PC-9 (cell line): ENCODE data around the gene CYSRT1. TPM values are rescaled to one million over a fixed set of nuclear protein-coding genes. Genes with fewer than 3 reads are reported as not detected.

Source experiments
- BruUV-seq: library from RNA; stranded (reverse); fragments of 400-500 nt; replicated peaks from 2 replicates; lab custom pipeline; 2021; lab: Mats Ljungman, UMichigan
- CTCF ChIA-PET: fragments of 300-600 bp; sonication (Branson Sonifier 250); formaldehyde crosslinking; loops from one replicate; lab custom pipeline; 2022; ENCODE audit warnings: antibody characterized with exemption; lab: Charles Lee
- POLR2A ChIA-PET: fragments of 300-600 bp; sonication (Branson Sonifier 250); formaldehyde crosslinking; loops from one replicate; lab custom pipeline; 2022; ENCODE audit warnings: antibody characterized with exemption; ENCODE audit not compliant: unreplicated experiment; lab: Charles Lee
- DNase-seq, 2 experiments: peaks; one replicate each; pipeline versions ENCODE4 v3.0.0 to v3.0.0-alpha.2; 2015 to 2022; ENCODE audit warnings: mixed read lengths in 1 of 2
- H2AFZ ChIP-seq: fragments of 200-600 bp; sonication (generic); 2 replicates; pipeline ENCODE4 v1.8.1; 2017; ENCODE audit warnings: antibody characterized with exemption
- H3F3A ChIP-seq: fragments of 200-600 bp; sonication (generic); 2 replicates; pipeline ENCODE4 v1.8.1; 2017; ENCODE audit warnings: antibody characterized with exemption, mild to moderate bottlenecking, low read depth; ENCODE audit not compliant: insufficient read depth
- H3K27ac ChIP-seq: fragments of 200-600 bp; sonication (generic); 2 replicates; pipeline ENCODE4 v1.6.1; 2016; ENCODE audit warnings: mixed run types
- H3K27me3 ChIP-seq: fragments of 200-600 bp; sonication (generic); 2 replicates; pipeline ENCODE4 v1.6.1; 2016; ENCODE audit warnings: low read depth, mixed run types; ENCODE audit not compliant: insufficient read depth
- H3K36me3 ChIP-seq: fragments of 200-600 bp; sonication (generic); 2 replicates; pipeline ENCODE4 v1.6.1; 2016; ENCODE audit warnings: low read depth, mixed run types
- H3K4me1 ChIP-seq: fragments of 200-600 bp; sonication (generic); replicated peaks from 2 replicates; pipeline ENCODE4 v1.6.1; 2016; ENCODE audit warnings: mixed run types; ENCODE audit not compliant: insufficient read depth
- H3K4me2 ChIP-seq: fragments of 200-600 bp; sonication (generic); 2 replicates; pipeline ENCODE4 v1.6.1; 2017; ENCODE audit warnings: mixed run types
- H3K4me3 ChIP-seq: fragments of 200-600 bp; sonication (generic); 2 replicates; pipeline ENCODE4 v1.6.1; 2016; ENCODE audit warnings: mixed run types
- H3K79me2 ChIP-seq: fragments of 200-600 bp; sonication (generic); 2 replicates; pipeline ENCODE4 v1.6.1; 2017; ENCODE audit warnings: low read depth, mixed run types
- H3K9me2 ChIP-seq: fragments of 200-600 bp; sonication (generic); 2 replicates; pipeline ENCODE4 v1.8.1; 2017; ENCODE audit warnings: mild to moderate bottlenecking; ENCODE audit not compliant: insufficient read depth
- H3K9me3 ChIP-seq: fragments of 200-600 bp; sonication (generic); 2 replicates; pipeline ENCODE4 v1.8.1; 2016; ENCODE audit warnings: low read depth; ENCODE audit not compliant: insufficient read depth
- H4K20me1 ChIP-seq: fragments of 200-600 bp; sonication (generic); 2 replicates; pipeline ENCODE4 v1.8.1; 2017; ENCODE audit not compliant: insufficient read depth
- EZH2 ChIP-seq: fragments of 200-600 bp; sonication (generic); IDR thresholded peaks from 2 replicates; pipeline ENCODE4 v1.8.0; 2017; ENCODE audit warnings: antibody characterized with exemption, low read depth
- intact Hi-C: fragments of 100-400 bp; cut with micrococcal nuclease; formaldehyde crosslinking; loops from one replicate; pipeline ENCODE4 v1.10.0; 2022; ENCODE audit not compliant: unreplicated experiment
- total RNA-seq: library from RNA; stranded (reverse); gene quantifications from 2 replicates; pipeline ENCODE4 v1.2.3, GENCODE V29; 2021
- TF ChIP-seq, protein P1 (sequence below): fragments of 200-600 bp; sonication (generic); conservative IDR thresholded peaks from 2 replicates; pipeline ENCODE4 v1.6.1; 2017; ENCODE audit warnings: mixed run types, antibody characterized with exemption, mild to moderate bottlenecking, moderate library complexity

CYSRT1 gene
- total RNA-seq, 1 experiment from 2014 or later = 15.2 TPM

DNA sequence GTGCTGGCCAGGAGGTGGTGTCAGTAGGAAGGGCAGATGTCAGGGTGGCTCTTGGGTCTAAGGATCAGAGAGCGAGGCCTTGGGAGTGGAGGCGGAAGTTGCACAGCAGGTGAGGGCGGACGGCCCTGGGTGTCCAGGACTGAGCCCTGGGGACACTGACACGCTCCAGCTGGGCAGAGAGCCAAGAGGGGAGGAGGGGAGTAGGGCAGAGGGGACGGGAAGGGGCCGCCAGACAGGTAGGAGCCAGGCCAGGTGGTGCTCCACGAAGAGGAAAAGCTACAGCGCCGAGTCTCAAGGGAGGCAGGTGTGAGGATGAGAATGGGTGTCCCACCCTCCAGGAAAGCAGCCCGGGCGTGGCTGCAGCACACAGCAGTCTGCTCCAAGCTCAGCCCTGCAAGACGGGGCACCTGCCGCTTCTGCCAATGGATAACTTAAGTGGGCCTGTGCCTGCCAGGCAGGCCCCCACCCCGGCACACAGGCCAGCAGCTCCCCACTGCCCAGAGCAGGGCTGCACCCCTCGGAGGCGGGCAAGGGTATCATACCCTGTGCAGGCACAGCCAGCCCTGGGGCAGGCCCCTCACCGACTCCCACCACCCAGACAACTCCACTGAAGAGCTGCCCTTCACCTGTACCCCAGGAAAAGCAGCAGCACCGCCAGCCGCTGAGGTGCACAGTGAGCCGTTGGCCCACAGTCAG, 29.3 kb upstream of the CYSRT1 start:
- H3K4me2 ChIP-seq = peak overlapping the region; percentile 71
- ChIA-PET CTCF (interaction anchor here (0.5 to 1.1 kb wide), 5 partner anchors 27 to 241 kb away, joined by 3 to 7 read pairs (median 5); no protein-coding TSS in a partner anchor), POLR2A (interaction anchor here (0.6 to 0.7 kb wide), 5 partner anchors 26 to 833 kb away, joined by 3 to 8 read pairs (median 4); partner anchors contain the start of genes CLIC3 and RNF208)
- TF ChIP-seq EZH2 = no peak
- H3K4me3 ChIP-seq = peak overlapping the region; percentile 5; the same call in 1 of the 2 replicates
- H3K9me2 ChIP-seq = no peaks in the 10 kb centered on the region
- peaks cover 29% of the 10 kb centered on the region; the same call in 1 of the 2 replicates for H3F3A ChIP-seq
- no peak overlapping the region for H3K27ac ChIP-seq
- peaks cover 57% of the 10 kb centered on the region for H3K4me1 ChIP-seq
- no peaks in the 10 kb centered on the region for H3K36me3 ChIP-seq
- H3K27me3 ChIP-seq = no peaks in the 10 kb centered on the region
- peak; percentile 78 to 93 for DNase-seq
- H3K79me2 ChIP-seq = peaks cover 58% of the 10 kb centered on the region
- H2AFZ ChIP-seq = no peak overlapping the region
- H4K20me1 ChIP-seq = peaks cover 58% of the 10 kb centered on the region
- intact Hi-C loops = no loop called here
- no peaks in the 10 kb centered on the region for H3K9me3 ChIP-seq
- BruUV-seq = no TSS peak

DNA sequence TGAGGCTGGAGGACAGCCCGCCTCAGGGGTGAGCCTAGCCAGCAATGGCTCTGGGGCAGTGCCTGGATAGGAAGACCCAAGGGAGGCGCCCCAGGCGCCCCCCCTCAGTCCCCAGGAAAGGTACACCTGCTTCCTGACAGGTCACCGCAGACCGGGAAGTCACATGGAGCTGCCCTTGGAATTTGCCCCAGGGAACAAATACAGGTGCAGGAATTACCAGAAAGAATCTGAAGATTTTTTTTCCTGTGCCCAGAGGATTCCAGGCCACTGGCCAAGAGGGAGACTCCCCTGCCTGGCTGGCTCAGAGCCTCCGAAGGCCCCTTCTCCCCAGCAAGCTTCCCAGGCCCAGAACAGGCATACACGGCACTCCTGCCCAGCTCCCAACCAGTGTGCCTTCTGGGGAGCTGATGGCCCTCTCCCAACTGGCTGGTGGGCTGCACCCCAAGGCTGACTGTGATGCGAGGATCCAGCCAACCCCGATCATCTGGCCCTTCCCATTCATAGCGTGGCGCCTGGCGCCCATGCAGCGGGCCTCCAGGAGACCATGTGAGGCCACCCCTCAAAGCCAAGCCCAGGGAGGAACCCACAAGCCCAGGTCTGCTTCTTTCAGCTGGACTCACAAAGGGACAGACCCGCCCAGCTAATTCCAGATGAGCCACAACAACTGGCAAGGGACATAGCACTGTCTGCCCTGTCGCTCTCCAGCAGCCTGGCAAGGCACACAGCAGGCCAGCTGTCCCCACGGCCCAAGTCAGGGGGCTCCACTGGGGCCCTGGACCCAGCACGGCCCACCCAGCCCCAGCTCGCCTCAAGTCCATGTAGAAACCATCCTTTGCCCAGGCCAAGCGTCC, 26.7 kb upstream of the CYSRT1 start:
- intact Hi-C loops = loop anchor here (1.0 to 2.0 kb wide), 2 partner anchors 25 to 69 kb away; no protein-coding TSS in a partner anchor
- POLR2A ChIA-PET = interaction anchor here (0.5 to 1.1 kb wide), 10 partner anchors 9 to 420 kb away, joined by 3 to 26 read pairs (median 3); no protein-coding TSS in a partner anchor
- Histone ChIP-seq H3K27me3 (no peaks in the 10 kb centered on the region), H3K27ac (0 out of 2 replicates have a peak overlapping the region, but pooled peaks have one; percentile 37), H3K4me2 (peak overlapping the region; percentile 82), H3K9me2 (no peaks in the 10 kb centered on the region), H2AFZ (no peak overlapping the region), H3K36me3 (no peaks in the 10 kb centered on the region), H3K79me2 (peaks cover 75% of the 10 kb centered on the region), H3K4me3 (peak overlapping the region; percentile 64), H3K9me3 (no peaks in the 10 kb centered on the region), H3F3A (peaks cover 38% of the 10 kb centered on the region; the same call in 1 of the 2 replicates), H4K20me1 (peaks cover 53% of the 10 kb centered on the region), H3K4me1 (peaks cover 62% of the 10 kb centered on the region)
- TF ChIP-seq, protein P1, sequence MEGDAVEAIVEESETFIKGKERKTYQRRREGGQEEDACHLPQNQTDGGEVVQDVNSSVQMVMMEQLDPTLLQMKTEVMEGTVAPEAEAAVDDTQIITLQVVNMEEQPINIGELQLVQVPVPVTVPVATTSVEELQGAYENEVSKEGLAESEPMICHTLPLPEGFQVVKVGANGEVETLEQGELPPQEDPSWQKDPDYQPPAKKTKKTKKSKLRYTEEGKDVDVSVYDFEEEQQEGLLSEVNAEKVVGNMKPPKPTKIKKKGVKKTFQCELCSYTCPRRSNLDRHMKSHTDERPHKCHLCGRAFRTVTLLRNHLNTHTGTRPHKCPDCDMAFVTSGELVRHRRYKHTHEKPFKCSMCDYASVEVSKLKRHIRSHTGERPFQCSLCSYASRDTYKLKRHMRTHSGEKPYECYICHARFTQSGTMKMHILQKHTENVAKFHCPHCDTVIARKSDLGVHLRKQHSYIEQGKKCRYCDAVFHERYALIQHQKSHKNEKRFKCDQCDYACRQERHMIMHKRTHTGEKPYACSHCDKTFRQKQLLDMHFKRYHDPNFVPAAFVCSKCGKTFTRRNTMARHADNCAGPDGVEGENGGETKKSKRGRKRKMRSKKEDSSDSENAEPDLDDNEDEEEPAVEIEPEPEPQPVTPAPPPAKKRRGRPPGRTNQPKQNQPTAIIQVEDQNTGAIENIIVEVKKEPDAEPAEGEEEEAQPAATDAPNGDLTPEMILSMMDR = no peak
- no peak for TF ChIP-seq EZH2
- peak; percentile 93 for DNase-seq
- no TSS peak for BruUV-seq
- CTCF ChIA-PET = interaction anchor here (0.6 kb wide), 1 partner anchor 482 kb away, joined by 3 read pairs; no protein-coding TSS in a partner anchor

DNA sequence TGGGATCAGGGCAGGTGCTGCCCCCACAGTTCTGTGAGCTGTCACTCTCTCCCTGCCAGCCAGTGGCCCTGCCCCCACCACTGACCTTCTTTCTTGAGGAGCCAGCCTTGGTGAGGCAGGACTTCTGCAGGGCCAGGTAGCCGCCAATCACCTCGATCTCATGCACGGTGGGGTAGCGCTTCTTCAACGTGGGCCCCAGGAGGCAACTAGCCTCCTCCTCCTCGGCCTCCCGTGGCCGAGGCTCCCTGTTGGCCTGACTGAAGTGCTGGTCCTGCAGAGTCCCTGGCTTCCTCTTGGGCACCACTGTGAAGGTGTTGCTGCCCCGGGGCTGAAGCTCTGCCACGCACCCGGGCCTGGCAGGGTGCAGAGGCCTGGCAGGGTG, 26.1 kb upstream of the CYSRT1 start:
- BruUV-seq = no TSS peak
- H3K9me3 ChIP-seq = no peaks in the 10 kb centered on the region
- peaks cover 76% of the 10 kb centered on the region for H3K79me2 ChIP-seq
- H3K36me3 ChIP-seq = no peaks in the 10 kb centered on the region
- H3K4me2 ChIP-seq = peak overlapping the region; percentile 82
- H3K4me1 ChIP-seq = peaks cover 68% of the 10 kb centered on the region
- TF ChIP-seq, protein P1 = no peak
- TF ChIP-seq EZH2 = no peak
- H2AFZ ChIP-seq = no peak overlapping the region
- H3K27me3 ChIP-seq = no peaks in the 10 kb centered on the region
- no peaks in the 10 kb centered on the region for H3K9me2 ChIP-seq
- ChIA-PET POLR2A (interaction anchor here (0.5 to 1.1 kb wide), 3 partner anchors 48 to 421 kb away, joined by 6 to 26 read pairs (median 23); no protein-coding TSS in a partner anchor), CTCF (no interaction called here)
- H4K20me1 ChIP-seq = peaks cover 47% of the 10 kb centered on the region
- intact Hi-C loops = loop anchor here (1.0 to 2.0 kb wide), 2 partner anchors 24 to 70 kb away; no protein-coding TSS in a partner anchor
- DNase-seq = peak in 1 of 2 experiments; percentile 44
- H3F3A ChIP-seq = peaks cover 39% of the 10 kb centered on the region; the same call in 1 of the 2 replicates
- H3K4me3 ChIP-seq = peak overlapping the region; percentile 64; the same call in 1 of the 2 replicates
- H3K27ac ChIP-seq = no peak overlapping the region
